Measurements from ENCODE around the gene ALDH3B1. TPM values are rescaled to one million over a fixed set of nuclear protein-coding genes. Genes with fewer than 3 reads are reported as not detected.

The ALDH3B1 gene
- total and polyA plus RNA-seq, 9 of the 15 experiments (the other 6 are each of a cell fraction or from before 2014, with no cell fraction given): 0.01 to 0.35 (median 0.07) TPM; not detected in 2

DNA sequence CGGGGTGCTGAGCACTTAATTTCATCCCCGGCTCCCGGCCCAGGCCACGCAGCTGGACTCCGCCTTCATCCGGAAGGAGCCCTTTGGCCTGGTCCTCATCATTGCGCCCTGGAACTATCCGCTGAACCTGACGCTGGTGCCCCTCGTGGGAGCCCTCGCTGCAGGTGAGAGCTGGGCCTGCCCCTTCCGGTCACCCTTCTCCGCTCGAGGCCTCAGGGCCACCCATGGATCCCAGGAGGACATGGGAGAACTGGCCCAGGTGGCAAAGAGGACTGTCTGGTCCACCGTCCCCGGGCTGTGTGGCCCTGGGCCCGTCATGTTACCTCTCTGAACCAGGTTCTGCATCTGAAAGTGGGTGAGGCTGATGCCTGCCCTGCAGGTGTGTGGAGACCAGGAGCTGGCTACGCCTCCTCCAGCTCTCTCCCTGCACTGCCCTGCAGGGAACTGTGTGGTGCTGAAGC is 8.6 kb downstream of the ALDH3B1 start:
- ChIA-PET POLR2A (no interaction called here), CTCF (ENCODE audit: low intra/inter-chr PET ratio) (no interaction called here)
- ATAC-seq (no peak), DNase-seq (ENCODE audit: extremely low read depth in 1 of 4, low spot score in 3 of 4) (no peak), FAIRE-seq (no peak)
- H3K4me2 ChIP-seq (ENCODE audit: insufficient read depth, low read length): no peak overlapping the region
- TF ChIP-seq PTRF (tag; IDR thresholded peaks at IDR 0.05): no peak
- TF ChIP-seq JUN (IDR thresholded peaks at IDR 0.05; ENCODE audit: borderline replicate concordance, low read depth, low read length): no peak
- TF ChIP-seq JUN (CRISPR knock-in tag; IDR thresholded peaks at IDR 0.05; ENCODE audit: borderline replicate concordance): no peak
- no peak for TF ChIP-seq ZFP1 (CRISPR knock-in tag; IDR thresholded peaks at IDR 0.05)
- TF ChIP-seq SMAD1 (IDR thresholded peaks at IDR 0.05; ENCODE audit: low read depth, low read length, partially characterized antibody): no peak
- TF ChIP-seq KDM5B (IDR thresholded peaks at IDR 0.05; ENCODE audit: insufficient replicate concordance, low read depth, low read length): no peak
- TF ChIP-seq SOX6 (IDR thresholded peaks at IDR 0.05): no peak
- WGBS (ENCODE audit: insufficient coverage, low coverage, missing lambda C conversion rate): 46% methylated on average over 18 of the region's 18 CpGs
- peaks cover 0 to 66% of the 10 kb centered on the region in 2 experiments; a peak in 2 of 5 replicates for H3K4me1 ChIP-seq (replicated peaks in 1 of 2; ENCODE audit: control insufficient read depth in 2 of 2, insufficient read depth in 2 of 2, low read length in 2 of 2)
- intact Hi-C loops (cut with micrococcal nuclease) (no loop called here), in situ Hi-C loops (cut with MboI) (no loop called here)
- H3K27ac ChIP-seq (ENCODE audit: extremely low read depth, low read depth, low read length): no peak overlapping the region
- H3K9me1 ChIP-seq (ENCODE audit: control insufficient read depth, insufficient read depth, low read length): no peaks in the 10 kb centered on the region
- no peak overlapping the region for H2AFZ ChIP-seq (ENCODE audit: low read depth, low read length)
- no TSS peak for BruUV-seq (replicated peaks)
- H3K9ac ChIP-seq (ENCODE audit: insufficient read depth in 1 of 2, low read depth in 2 of 2, low read length in 2 of 2): peak overlapping the region in 1 of 2 experiments; percentile 68; a peak in 2 of 4 replicates
- peaks cover 3% of the 10 kb centered on the region; the same call in 1 of the 2 replicates for H4K20me1 ChIP-seq (replicated peaks; ENCODE audit: control insufficient read depth, insufficient read depth, low read length)
- no peaks in the 10 kb centered on the region for H3K36me3 ChIP-seq (ENCODE audit: control insufficient read depth, insufficient read depth, low read length)
- H3K4me3 ChIP-seq: no peak overlapping the region
- H3K79me2 ChIP-seq (ENCODE audit: control insufficient read depth, insufficient read depth, low read length): no peaks in the 10 kb centered on the region
- H3K9me3 ChIP-seq (replicated peaks; ENCODE audit: control insufficient read depth, insufficient read depth, low read depth, low read length): no peaks in the 10 kb centered on the region
- no peaks in the 10 kb centered on the region for H3K27me3 ChIP-seq (ENCODE audit: control insufficient read depth in 2 of 2, insufficient read depth in 2 of 2, low read length in 2 of 2)

Data from K562 (cell line).